WI38 (cell line): Measurements from ENCODE around the gene LCN10.
A peak's percentile ranks its signal among the peaks of the same experiment; 100 is the strongest.

Source experiments
- H3K4me3 ChIP-seq: 2 replicates; pipeline ENCODE4 v1.5.1; 2011; ENCODE audit warnings: low read depth, mild to moderate bottlenecking, control low read depth, low read length
- TF ChIP-seq, protein P1 (sequence below): IDR thresholded peaks from 2 replicates; pipeline ENCODE4 v1.5.1; 2012; ENCODE audit warnings: low read depth, mild to moderate bottlenecking, control low read depth, low read length

Gene LCN10

DNA sequence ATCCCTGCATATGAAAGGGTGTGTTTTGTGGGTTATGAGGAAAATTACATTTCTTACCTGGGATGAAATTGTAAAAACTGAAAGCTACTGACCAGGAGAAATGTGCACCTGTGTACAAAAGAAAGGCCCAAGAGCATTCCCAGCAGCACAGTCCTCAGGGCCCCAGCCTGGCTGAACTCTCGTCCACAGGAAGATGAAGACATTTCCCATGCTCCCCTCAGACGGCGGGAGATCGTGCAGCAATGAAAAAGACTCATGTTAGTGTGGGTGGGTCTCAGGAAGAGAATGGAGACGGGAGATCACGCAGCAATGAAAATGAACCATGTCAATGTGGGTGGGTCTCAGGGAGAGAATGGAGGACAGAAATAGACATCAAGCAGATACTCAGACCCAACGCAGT, 34.2 kb upstream of the LCN10 start:
- TF ChIP-seq, protein P1, sequence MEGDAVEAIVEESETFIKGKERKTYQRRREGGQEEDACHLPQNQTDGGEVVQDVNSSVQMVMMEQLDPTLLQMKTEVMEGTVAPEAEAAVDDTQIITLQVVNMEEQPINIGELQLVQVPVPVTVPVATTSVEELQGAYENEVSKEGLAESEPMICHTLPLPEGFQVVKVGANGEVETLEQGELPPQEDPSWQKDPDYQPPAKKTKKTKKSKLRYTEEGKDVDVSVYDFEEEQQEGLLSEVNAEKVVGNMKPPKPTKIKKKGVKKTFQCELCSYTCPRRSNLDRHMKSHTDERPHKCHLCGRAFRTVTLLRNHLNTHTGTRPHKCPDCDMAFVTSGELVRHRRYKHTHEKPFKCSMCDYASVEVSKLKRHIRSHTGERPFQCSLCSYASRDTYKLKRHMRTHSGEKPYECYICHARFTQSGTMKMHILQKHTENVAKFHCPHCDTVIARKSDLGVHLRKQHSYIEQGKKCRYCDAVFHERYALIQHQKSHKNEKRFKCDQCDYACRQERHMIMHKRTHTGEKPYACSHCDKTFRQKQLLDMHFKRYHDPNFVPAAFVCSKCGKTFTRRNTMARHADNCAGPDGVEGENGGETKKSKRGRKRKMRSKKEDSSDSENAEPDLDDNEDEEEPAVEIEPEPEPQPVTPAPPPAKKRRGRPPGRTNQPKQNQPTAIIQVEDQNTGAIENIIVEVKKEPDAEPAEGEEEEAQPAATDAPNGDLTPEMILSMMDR, result no peak
- H3K4me3 ChIP-seq, result no peak overlapping the region

DNA sequence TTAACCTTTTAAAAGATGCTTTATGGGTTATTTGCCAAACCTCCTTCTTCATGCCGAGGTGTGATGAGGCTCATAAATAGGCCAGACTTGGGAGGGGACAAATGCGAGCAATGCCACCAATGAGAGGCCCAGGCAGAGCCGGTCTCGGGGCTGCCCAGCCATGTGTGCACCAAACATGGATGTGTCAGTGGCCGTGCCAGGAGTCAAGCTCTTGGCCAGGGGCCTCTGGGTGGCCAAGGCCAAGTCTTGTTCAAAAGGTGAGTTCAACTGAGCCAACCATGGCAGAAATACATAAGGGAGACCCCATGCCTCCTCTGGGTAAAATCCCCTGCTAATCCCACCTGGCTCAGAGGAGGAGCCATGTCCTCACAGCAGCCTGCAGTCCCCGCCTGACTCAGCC, 32.5 kb upstream of the LCN10 start:
- TF ChIP-seq, protein P1, result no peak
- no peak overlapping the region for H3K4me3 ChIP-seq

DNA sequence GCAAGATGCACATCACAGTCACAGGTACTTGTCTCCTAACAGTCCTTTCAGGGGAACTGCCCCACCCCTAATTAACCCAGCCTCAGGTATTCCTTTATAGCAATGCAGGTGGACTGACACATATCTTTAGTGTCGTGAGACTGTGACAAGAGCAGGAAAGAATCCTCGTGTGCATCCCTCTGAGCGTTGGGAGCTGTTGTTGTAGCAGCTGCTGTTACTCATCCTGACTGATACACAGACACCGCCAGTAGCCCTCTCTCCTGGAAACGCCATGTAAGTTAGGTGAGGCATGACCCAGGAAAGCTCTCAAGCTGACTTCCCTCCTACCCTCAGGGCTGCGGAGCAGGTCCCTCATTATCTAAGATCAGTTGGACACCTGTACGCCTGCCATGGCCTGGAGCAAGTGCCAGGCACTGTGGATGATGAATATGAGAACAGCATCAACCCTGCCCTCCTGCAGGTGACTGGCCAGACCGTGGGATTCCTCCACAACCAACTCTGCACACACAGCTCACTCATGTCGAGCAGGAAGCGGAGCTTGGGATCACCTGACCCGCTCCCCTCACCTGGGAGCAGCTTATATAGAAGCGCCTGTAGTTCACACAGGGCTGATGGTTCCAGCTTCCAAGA, 31.8 kb upstream of the LCN10 start:
- TF ChIP-seq, protein P1, result no peak

DNA sequence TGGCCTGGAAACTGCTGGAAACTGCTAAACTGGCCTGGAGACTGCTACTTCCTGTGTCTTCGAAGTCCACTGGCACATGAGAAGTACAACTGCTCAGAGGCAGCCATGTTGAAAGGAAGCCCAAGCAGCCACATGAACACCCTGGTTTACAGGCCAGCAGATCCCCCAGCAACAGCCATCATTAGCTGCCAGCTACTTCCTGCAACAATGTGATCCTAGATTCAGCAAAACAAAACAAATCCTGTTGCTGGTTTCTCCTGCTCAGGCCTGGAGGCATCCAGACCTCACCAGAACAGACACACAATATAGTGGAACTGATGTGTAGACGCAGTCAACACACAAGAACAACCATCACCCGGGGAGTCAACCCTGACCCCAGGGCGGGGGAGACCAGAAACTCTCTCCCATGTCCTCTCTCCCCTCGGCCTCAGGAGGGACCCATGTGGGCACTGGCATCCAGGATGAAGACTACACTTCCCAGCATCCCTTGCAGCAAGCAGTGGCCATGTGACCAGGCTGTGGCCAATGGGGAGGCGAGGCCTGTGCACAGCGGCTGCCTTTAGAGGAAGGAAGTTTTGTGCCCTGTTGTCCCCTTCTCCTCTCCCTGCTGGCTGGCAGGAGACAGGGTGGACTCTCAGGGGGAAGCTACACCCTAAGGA, 30.8 kb upstream of the LCN10 start:
- no peak overlapping the region for H3K4me3 ChIP-seq
- TF ChIP-seq, protein P1, result no peak

More for the DNA sequence above, 31.8 kb upstream of the LCN10 start:
- no peak overlapping the region for H3K4me3 ChIP-seq

DNA sequence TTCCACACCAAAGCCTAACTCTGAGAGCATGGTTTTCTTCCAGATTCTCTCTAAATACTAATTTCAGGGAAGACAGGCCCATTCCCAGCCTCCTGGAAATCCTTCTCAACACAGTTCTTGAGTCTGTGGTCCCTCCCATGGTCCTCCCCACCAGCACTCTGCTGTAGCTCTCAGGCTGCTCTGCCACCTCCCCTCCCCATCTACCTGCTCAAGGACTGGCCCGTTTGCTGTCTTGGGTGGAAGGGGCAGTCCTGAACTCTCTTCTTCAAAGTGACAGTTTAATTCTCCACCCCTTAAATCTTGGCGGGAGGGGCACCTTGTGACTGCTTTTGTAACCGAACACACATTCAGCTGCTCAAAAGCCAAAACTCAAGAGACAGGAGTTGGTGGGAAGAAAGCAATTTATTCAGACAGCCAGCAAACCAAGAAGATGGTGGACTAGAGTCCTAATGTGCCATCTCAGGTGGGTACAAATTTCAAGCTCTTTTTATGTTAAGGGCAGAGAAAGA, 29.2 kb upstream of the LCN10 start:
- TF ChIP-seq, protein P1, result no peak
- H3K4me3 ChIP-seq, result no peak overlapping the region

DNA sequence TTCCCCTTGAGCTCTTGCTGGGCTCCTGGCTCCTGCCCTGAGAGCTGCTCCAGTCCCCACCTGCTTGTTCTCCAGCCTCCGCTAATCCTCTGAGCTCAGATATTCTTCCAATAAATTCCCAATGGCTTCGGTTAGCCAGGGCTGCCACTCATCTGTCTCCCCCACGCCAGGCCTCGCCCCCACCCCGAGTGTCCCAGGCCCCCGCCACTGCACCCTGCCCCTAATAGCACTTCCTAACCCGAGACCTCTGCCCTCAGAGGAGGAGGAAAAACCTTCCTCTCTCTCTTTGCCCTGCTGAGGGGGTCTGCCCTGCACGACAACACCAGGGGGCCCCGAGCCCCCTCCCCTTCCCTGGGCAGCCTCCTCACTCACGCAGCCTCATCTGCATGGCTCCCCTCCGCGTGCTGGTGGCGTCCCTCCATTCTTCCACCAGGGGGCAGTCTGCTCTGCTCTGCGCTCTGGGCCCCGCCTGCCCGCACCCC, 27.0 kb upstream of the LCN10 start:
- TF ChIP-seq, protein P1, result peak; percentile 46; the same call in 1 of the 2 replicates
- no peak overlapping the region for H3K4me3 ChIP-seq
